SU-DHL-6 (cell line): ENCODE measurements around the gene SP140L.
"Not testable (repeated sequence)": the region's sequence is repeated elsewhere in the genome, so short reads cannot be mapped to it uniquely, and the experiment has no call there.

Source experiments
- H2AFZ ChIP-seq: fragments of 200-600 bp; sonication (generic); 2 replicates; pipeline ENCODE4 v1.6.1; 2014; ENCODE audit warnings: low read depth, mild to moderate bottlenecking, moderate library complexity, mixed read lengths, antibody characterized with exemption, low read length; ENCODE audit not compliant: severe bottlenecking
- H3F3A ChIP-seq: fragments of 200-600 bp; shearing (Covaris generic); 2 replicates; pipeline ENCODE4 v1.6.0; 2016; ENCODE audit warnings: antibody characterized with exemption, mild to moderate bottlenecking; ENCODE audit not compliant: insufficient read depth
- H3K27ac ChIP-seq: fragments of 200-600 bp; sonication (generic); 2 replicates; pipeline ENCODE4 v1.5.1; 2016; ENCODE audit warnings: low read depth, mild to moderate bottlenecking, low read length, moderate library complexity, mixed read lengths
- H3K27me3 ChIP-seq: fragments of 200-600 bp; sonication (generic), shearing (Covaris generic); 2 replicates; pipeline ENCODE4 v1.6.0; 2014; ENCODE audit warnings: mild to moderate bottlenecking, low read length
- H3K36me3 ChIP-seq: fragments of 200-600 bp; sonication (generic); 2 replicates; pipeline ENCODE4 v1.6.1; 2014; ENCODE audit warnings: mild to moderate bottlenecking, low read length, mixed read lengths
- H3K4me2 ChIP-seq: fragments of 300-600, 200-600 bp; shearing (Covaris generic), sonication (generic); 2 replicates; pipeline ENCODE4 v1.6.0; 2014; ENCODE audit warnings: low read length, low read depth, mild to moderate bottlenecking; ENCODE audit not compliant: poor library complexity, severe bottlenecking
- H3K4me3 ChIP-seq: fragments of 200-600 bp; sonication (generic); 2 replicates; pipeline ENCODE4 v1.5.1; 2014; ENCODE audit warnings: antibody characterized with exemption, low read length, mild to moderate bottlenecking, mixed read lengths; ENCODE audit not compliant: insufficient read depth, poor library complexity, severe bottlenecking
- H3K79me2 ChIP-seq: fragments of 200-600 bp; sonication (generic); 2 replicates; pipeline ENCODE4 v1.6.1; 2014; ENCODE audit warnings: mild to moderate bottlenecking, low read length, moderate library complexity; ENCODE audit not compliant: insufficient read depth
- H3K9ac ChIP-seq: fragments of 200-600 bp; sonication (generic); 2 replicates; pipeline ENCODE4 v1.7.0; 2014; ENCODE audit warnings: mild to moderate bottlenecking, low read length
- H3K9me2 ChIP-seq: fragments of 200-600 bp; sonication (generic); replicated peaks from 2 replicates; pipeline ENCODE4 v1.6.1; 2014; ENCODE audit warnings: low read length; ENCODE audit not compliant: insufficient read depth
- H3K9me3 ChIP-seq: fragments of 200-600 bp; sonication (generic); 2 replicates; pipeline ENCODE4 v1.6.1; 2014; ENCODE audit warnings: low read length, mixed read lengths; ENCODE audit not compliant: insufficient read depth
- H4K20me1 ChIP-seq: fragments of 200-600 bp; sonication (generic); 2 replicates; pipeline ENCODE4 v1.6.1; 2014; ENCODE audit warnings: low read depth, mild to moderate bottlenecking, antibody characterized with exemption, low read length, moderate library complexity, mixed read lengths
- EZH2phosphoT487 ChIP-seq: fragments of 200-600 bp; sonication (generic), shearing (Covaris generic); conservative IDR thresholded peaks from 2 replicates; pipeline ENCODE4 v1.6.1; 2018; ENCODE audit warnings: mild to moderate bottlenecking, antibody characterized with exemption, low read length, moderate library complexity, mixed read lengths
- TF ChIP-seq, protein P1 (sequence below): fragments of 200-600 bp; sonication (generic); IDR thresholded peaks from one replicate; pipeline ENCODE4 v1.5.1; 2017; ENCODE audit warnings: antibody characterized with exemption, mild to moderate bottlenecking, low read length, moderate library complexity; ENCODE audit not compliant: insufficient read depth, poor library complexity, severe bottlenecking

SP140L gene

DNA sequence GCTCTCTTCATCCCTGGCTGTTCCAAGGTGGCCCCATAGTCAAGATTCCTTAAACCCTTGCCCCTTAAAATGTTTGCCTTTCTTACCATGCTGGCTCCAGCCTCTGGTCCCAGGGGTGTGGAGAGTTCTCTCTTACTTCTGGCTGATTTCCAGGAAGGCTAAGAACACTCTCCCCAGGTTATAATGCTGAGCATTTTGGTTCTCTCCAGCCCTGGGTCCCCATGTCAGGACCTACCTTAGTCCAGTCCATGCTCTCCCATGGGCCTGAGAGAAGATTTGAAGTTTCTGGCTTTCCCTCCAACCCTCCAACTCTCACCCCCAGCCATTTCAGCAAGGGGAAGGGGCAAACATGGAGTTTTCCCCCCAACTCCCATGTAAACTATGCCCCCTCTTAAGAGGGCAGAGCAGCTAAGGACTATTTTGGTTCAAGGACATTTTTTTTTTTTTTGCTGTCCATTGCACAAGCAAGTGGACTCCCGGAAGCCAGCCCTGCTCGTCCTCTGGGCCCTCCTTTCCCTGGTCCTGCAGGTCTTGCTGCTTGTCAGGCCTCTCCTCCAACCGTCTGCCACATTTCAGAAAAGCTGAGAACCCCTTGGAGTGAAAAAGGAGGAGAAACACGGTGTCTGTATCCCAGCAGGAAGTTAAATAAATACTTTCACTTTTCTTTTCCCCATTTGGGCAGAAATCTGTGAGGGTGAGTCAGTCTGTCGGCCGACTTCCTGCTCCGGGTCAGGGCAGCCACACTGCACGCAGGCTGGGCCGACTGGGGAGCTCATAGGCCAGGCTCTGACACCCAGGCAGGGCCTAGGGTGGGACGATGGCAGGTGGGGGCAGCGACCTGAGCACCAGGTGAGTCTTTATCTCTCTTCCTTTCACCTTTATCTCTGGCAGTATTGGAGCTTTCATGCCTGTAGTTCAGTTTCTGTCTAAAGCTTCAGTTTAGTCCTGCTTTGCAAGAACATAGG is at the start of gene SP140L:
TSS of gene SP140L (plus strand) at position 741 of the 965 bp plus-strand sequence. CDS start at position 818, 77 bp downstream.
- Histone ChIP-seq H3K4me3 (peak within 1 kb of the TSS; percentile 49), H3K9ac (peak within 1 kb of the TSS; percentile 61), H3K4me2 (peak within 1 kb of the TSS; percentile 84), H3K27ac (peak within 1 kb of the TSS; percentile 89), H3K36me3 (no peaks in the 10 kb centered on the region), H2AFZ (peak within 1 kb of the TSS; percentile 31), H3K9me3 (no peaks in the 10 kb centered on the region), H3K79me2 (peaks cover 17% of the 10 kb centered on the region; the same call in 1 of the 2 replicates), H3F3A (peaks cover 24% of the 10 kb centered on the region), H4K20me1 (no peaks in the 10 kb centered on the region), H3K9me2 (no peaks in the 10 kb centered on the region), H3K27me3 (no peaks in the 10 kb centered on the region)
- TF ChIP-seq, protein P1, sequence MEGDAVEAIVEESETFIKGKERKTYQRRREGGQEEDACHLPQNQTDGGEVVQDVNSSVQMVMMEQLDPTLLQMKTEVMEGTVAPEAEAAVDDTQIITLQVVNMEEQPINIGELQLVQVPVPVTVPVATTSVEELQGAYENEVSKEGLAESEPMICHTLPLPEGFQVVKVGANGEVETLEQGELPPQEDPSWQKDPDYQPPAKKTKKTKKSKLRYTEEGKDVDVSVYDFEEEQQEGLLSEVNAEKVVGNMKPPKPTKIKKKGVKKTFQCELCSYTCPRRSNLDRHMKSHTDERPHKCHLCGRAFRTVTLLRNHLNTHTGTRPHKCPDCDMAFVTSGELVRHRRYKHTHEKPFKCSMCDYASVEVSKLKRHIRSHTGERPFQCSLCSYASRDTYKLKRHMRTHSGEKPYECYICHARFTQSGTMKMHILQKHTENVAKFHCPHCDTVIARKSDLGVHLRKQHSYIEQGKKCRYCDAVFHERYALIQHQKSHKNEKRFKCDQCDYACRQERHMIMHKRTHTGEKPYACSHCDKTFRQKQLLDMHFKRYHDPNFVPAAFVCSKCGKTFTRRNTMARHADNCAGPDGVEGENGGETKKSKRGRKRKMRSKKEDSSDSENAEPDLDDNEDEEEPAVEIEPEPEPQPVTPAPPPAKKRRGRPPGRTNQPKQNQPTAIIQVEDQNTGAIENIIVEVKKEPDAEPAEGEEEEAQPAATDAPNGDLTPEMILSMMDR: no peak
- TF ChIP-seq EZH2phosphoT487: no peak

DNA sequence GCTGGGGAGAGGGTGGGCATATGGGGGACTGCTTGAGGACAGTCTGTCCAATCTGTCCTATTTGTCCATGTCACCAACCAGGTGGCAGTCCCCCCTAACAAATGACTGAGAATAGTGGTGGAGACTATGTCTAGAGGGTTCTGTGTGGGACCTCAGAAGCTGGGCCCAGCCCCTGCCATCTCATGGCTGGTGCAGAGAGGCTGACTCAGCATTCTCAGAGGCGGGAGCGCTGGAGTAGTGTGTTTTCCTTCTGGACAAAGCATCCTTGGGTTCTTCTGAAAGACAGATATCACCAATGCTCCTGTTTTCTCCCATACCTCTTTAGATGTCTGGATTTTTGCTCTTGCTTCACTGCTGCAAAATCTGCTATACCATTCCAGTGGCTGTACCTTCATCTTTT is 44.1 kb upstream of the SP140L start:
- no peak overlapping the region for H3K9ac ChIP-seq
- peaks cover 37% of the 10 kb centered on the region for H3K36me3 ChIP-seq
- H3K79me2 ChIP-seq: no peaks in the 10 kb centered on the region
- H3K9me3 ChIP-seq: no peaks in the 10 kb centered on the region
- H3K27ac ChIP-seq: no peak overlapping the region
- no peak overlapping the region for H3K4me2 ChIP-seq
- no peak for TF ChIP-seq EZH2phosphoT487
- TF ChIP-seq, protein P1: no peak
- no peaks in the 10 kb centered on the region for H3K27me3 ChIP-seq
- H3K4me3 ChIP-seq: no peak overlapping the region
- H2AFZ ChIP-seq: no peak overlapping the region
- no peaks in the 10 kb centered on the region for H4K20me1 ChIP-seq
- H3F3A ChIP-seq: peaks cover 4% of the 10 kb centered on the region; the same call in 1 of the 2 replicates
- H3K9me2 ChIP-seq: no peaks in the 10 kb centered on the region

DNA sequence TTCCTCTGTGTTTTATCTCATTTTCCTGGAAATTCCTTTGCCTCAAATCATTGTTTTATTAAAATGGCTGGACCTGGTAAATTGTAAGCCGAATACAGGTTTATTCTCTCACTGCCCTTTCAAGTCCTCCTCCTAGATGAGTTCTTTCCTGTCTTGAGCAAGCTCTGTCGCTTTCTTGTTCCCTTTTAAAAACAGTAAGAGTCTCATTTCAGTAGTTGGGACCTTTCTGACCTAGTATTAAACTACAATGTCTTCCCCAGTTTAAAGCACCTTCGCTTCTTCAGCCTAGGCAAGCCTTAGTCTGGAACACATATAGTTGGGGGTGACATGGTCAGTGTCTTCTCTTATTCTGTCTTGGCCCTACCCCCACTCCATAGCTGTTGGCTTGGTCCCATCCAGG is 40.9 kb upstream of the SP140L start:
- Histone ChIP-seq H3K9me2 (no peaks in the 10 kb centered on the region), H3K27ac (no peak overlapping the region), H3K9ac (no peak overlapping the region), H3K79me2 (no peaks in the 10 kb centered on the region), H3K4me3 (no peak overlapping the region), H3K27me3 (no peaks in the 10 kb centered on the region), H3K9me3 (no peaks in the 10 kb centered on the region), H3K4me2 (no peak overlapping the region), H3F3A (no peaks in the 10 kb centered on the region), H2AFZ (no peak overlapping the region), H4K20me1 (no peaks in the 10 kb centered on the region), H3K36me3 (peaks cover 40% of the 10 kb centered on the region)
- no peak for TF ChIP-seq EZH2phosphoT487
- TF ChIP-seq, protein P1: no peak

DNA sequence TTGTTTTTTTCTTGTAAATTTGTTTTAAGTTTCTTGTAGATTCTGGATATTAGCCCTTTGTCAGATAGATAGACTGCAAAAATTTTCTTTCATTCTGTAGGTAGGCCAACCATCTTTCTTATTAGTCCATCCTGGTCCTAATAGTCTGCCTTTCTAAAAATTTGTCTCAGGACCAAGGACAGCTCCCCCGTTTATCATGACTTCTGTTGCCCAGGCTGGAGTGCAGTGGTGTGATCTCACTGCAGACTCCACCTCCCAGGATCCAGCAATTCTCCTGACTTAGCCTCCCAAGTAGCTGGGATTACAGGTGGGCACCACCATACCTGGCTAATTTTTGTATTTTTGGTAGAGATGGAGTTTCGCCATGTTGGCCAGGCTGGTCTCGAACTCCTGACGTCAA is 37.7 kb upstream of the SP140L start:
- H4K20me1 ChIP-seq, H3K4me3 ChIP-seq, H3K27ac ChIP-seq, H3K79me2 ChIP-seq, H3K4me2 ChIP-seq, H3K27me3 ChIP-seq, H3K9me3 ChIP-seq, H2AFZ ChIP-seq, H3K9ac ChIP-seq, H3K9me2 ChIP-seq, H3F3A ChIP-seq: not testable (repeated sequence)
- H3K36me3 ChIP-seq: peaks cover 53% of the 10 kb centered on the region
